Measurements from ENCODE around the gene SDCCAG8. TPM values are rescaled to one million over a fixed set of nuclear protein-coding genes. Genes with fewer than 3 reads are reported as not detected.

The SDCCAG8 gene
- total and polyA plus RNA-seq, 2 of the 8 experiments (the other 6 are each of a cell fraction or from before 2014, with no cell fraction given), result 15.6 to 21.0 TPM

DNA sequence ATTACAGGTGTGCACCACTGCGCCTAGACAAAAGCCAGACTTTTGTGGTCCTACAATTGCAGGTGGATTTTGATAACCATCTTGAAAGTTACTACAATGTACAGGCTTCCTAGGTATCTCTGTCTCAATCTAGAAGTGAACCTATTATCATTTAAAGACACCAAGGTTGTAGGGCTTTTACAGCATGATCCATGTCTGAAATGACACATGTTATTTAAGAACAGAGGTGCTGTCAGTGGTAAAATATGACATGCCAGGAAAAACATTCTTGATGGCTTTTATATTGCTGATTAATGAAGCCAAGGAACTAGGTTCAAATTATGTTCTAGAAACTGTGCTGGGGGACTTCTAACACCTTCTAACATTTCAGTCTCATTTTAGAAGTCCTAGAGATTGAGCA, 253.1 kb downstream of the SDCCAG8 start (continued):
- TF ChIP-seq, protein P1, sequence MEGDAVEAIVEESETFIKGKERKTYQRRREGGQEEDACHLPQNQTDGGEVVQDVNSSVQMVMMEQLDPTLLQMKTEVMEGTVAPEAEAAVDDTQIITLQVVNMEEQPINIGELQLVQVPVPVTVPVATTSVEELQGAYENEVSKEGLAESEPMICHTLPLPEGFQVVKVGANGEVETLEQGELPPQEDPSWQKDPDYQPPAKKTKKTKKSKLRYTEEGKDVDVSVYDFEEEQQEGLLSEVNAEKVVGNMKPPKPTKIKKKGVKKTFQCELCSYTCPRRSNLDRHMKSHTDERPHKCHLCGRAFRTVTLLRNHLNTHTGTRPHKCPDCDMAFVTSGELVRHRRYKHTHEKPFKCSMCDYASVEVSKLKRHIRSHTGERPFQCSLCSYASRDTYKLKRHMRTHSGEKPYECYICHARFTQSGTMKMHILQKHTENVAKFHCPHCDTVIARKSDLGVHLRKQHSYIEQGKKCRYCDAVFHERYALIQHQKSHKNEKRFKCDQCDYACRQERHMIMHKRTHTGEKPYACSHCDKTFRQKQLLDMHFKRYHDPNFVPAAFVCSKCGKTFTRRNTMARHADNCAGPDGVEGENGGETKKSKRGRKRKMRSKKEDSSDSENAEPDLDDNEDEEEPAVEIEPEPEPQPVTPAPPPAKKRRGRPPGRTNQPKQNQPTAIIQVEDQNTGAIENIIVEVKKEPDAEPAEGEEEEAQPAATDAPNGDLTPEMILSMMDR (IDR thresholded peaks at IDR 0.05; ENCODE audit: control extremely low read depth in 1 of 3, insufficient read depth in 1 of 3, low read depth in 1 of 3, low read length in 3 of 3), result no peak
- no peak for TF ChIP-seq NANOG (IDR thresholded peaks at IDR 0.05; ENCODE audit: insufficient read depth, low read depth, low read length, poor library complexity, severe bottlenecking)

Measured in H1 (cell line).